GM19372 (cell line): Measurements from ENCODE around the gene OPALIN.
A peak's percentile ranks its signal among the peaks of the same experiment; 100 is the strongest.

Experiments
- ATAC-seq: cut with Tn5 transposase; IDR thresholded peaks from one replicate; pipeline ENCODE4 v1.9.1; 2021; ENCODE audit warnings: mild to moderate bottlenecking, low read depth, moderate library complexity; ENCODE audit not compliant: unreplicated experiment

Gene OPALIN

DNA sequence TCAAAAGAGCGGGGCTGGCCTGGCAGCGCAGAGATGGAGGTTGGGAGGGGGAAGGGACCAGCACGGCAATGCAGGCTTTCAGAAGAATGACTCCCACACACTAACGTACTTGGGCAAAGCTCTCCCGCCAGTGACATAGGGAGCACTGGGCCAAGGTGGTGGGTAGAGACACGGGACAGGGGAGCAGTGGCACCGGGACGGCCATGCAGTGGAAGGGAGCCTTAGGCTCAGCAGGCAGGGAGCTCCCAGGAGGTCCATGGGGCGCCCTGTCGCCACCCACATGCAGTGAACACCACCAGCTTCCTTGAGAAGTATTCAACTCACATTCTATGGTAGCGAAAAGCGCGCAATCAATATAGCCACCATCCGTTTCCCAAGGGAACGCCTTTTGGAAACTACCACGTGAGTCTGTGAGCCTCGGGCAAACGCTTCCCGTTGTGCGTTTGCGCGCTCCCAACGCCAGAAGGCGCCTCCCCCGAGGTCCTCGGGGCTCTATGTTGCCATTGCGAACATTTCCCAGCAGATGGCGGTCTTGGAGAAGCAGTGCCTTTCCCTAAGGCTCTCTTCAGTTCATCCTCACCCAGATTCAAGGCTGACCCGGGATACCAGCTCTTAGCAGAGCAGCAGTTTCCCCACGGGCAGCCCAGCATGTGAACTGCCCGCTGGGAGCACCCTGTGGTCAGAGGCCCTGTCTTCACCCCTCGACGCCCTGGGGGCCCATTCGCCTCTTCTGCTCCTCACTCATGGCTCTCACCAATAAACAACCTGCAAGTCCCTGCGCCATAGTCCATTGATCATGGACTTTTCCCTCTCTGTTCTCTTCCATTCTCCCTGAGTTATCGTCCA, 16.4 kb upstream of the OPALIN start:
- peak; percentile 83 for ATAC-seq

DNA sequence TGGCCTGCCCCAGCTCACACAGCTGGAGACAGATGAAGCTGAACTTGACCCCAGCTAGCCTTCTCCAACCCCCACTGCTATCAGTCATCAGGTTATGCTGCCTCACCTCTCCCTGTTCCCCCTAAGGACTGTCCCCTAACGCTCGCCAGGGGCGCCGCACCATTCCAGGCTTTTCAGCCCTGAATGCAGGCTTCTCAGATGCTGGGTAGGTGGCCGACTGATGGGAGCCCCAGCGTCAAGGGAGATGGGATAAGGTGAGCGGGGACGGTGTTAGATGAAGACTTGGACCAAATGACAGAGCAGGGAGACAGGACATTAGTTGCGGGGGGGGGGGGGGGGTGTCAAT, 15.8 kb upstream of the OPALIN start:
- ATAC-seq = no peak

DNA sequence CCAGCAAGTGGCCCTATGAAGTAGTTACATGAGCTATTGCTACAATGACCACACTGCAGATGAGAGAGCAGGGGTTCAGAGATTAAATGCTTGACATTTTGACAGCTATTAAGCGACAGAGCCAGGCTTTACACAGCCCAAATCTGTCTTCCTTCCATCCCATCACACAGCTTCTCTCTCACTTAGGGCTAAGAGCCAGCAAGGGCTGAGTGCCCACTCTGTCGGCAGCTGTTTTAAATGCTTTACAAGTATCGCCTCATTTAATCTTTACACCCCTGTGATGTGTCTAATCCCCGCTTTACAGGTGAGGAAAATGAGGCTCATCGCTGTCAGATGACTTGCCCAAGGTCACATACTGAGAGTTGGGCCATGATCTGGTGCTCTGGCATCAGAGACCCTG, 15.2 kb upstream of the OPALIN start:
- ATAC-seq = no peak

DNA sequence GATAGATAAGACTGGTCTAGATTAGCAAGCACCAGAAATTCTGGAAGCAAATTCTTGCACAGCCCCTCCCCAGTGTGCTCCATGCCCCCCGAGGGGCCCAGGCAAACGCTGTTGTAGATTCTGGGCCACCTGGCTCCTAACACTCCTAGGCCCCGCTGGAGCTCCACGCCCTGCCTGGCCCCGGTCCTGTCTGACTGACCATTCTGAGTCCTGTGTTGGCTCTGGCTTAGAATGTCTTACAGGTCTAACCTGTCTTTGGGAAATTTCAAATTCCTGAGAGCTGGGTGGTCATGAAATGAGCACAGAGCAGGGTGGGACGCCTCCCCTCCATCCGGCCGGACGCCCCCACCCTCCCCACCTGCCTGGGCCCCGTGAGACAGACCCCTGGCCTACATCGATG, 12.6 kb upstream of the OPALIN start:
- ATAC-seq = no peak

DNA sequence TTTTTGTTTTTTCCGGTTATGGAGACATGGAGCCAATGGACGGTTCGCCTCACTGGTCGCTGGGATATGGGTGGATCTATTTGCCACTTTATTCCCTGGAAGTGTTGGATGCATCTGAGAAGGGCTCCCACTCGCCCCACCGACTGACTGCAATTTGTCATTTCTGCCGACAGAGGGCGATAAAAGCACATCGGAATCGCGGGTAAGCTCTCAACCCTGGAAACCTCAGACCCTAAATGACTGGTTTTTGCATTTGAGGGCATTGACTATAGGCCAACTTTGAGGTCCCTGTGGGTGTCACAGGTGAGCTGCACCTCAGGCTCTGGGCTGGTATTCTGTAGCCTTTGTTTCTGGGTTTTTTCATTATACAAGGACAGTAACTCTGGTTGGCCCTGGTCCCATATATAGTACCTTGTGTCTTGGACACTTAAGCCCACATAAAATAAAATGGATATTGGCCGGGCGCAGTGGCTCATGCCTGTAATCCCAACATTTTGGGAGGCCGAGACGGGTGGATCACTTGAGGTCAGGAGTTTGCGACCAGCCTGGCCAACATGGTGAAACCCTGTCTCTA, 11.9 kb upstream of the OPALIN start:
- ATAC-seq = no peak

DNA sequence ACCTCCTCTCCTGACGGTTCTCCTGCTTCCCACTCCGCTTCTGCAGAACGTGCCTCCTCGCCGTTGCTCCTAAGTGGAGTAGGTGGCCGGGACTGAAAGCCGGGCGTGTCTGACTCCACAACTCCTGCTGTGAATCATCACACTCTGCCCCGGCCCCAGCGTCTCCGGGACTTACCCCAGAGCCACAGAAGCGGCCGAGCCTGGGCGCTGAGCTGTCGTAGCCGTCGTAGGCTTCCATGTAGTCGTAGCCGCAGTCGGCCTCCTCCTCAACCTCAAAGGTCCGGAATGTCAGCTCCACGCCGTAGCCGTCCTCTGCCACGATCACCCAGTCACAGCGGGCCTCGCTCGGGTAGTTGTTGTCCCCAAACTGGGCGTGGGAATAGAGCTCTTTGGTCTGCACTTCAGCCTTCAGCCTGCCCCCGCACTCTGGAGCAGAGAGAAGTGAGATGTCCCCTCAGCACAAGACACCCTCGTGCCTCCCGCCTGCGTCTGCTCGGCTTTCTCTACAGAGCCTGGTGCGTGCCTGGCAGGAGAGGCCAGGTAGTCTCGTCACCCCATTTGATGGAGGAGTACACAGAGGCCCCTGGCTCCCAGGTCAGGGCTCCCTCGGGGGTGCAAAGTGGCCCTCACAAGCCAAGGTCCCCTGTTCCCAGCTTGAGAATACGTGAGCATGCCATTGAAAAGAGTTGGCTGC, 11.2 kb upstream of the OPALIN start:
- no peak for ATAC-seq

DNA sequence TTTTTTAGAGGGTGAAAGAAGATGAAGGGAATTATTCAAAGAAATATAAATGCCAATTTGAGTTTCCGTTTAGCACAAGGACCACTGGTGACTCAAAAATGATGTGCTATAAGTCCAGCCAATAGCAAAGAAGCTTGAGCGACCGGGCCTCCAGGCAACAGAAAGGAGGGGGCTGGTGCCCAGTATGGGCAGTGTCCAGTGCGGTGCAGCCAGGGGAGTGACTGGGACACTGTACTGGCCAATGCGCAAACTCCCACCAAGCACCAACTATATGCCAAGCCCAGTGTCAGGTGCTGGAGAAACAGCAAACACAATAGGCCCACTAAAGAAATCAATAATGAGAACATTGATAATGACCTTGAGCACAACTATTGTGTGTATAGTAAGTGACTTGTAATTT, 10.2 kb upstream of the OPALIN start:
- no peak for ATAC-seq

DNA sequence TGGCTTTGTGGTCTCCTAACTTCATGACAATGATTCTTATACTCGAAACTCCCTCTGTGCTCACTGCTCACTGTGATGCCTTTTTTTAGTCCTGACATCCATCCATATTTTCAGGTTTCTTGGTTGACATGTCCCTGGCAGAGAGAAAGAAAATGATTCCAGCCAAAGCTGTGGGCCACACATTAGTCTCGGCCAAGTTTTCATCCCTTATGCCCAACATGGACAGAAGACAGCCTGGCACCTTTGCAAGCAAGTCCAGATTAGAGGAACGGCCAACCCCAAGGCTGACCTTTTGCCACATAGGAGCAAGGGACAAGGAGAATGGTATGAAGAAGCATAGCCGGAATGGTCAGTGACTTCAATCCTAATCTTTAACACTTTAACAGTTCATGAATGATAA, 8.7 kb upstream of the OPALIN start:
- no peak for ATAC-seq

DNA sequence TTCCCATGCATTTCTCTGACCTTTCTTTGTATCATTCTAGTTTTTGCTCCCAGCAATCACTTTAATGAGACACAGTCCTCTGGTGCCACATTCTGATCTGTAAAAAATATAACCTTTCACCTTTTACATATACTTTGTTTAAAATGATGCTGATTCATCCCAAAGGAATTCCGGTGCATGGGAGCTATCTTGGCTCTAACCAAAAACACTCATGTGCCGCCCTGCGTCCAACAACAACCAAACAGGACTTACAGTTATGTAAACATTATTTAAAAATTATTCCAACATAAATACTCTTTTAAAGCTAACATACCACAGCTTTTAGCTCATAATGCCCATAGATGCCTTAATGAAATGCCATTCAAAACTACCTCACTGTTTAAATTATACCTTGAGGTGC, 7.7 kb upstream of the OPALIN start:
- ATAC-seq = no peak

DNA sequence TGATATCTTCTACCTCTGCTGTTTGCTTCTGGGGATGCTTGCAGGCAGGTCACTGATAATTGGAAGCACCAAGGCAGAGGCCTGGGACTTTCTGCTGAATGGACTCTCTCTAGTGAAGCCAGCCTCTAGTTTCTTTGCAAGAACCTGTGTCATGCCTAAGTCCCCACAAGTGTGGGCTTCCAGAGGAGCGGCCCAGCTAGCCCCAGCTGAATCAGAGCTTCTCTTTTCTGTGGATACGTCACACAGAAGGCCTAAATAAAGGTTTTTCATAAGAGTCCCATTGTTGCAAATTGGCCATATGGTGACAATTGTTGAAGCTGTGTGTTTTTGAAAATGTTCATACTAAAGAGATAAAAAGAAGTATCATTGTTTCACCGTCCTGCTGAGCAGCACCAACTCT, 6.8 kb upstream of the OPALIN start:
- ATAC-seq = no peak

DNA sequence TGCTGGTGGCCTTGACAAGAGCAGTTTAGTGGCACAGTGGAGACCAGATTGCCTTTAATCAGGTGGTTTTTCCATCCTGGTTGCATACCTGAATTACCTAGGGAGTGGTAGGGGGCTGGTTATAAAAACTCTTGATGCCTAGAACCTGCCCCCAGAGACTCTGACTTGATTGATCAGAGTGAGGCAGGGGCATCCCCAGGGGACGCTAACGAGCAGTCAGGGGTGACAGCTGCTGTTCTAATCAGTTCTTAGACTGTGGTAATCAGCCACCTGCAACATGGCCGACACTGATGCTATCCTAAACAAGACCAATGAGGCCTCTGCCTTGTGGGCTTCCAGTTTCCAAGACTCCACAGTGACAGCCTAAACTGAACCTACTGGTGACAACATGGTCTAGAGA, 2.0 kb upstream of the OPALIN start:
- no peak for ATAC-seq

DNA sequence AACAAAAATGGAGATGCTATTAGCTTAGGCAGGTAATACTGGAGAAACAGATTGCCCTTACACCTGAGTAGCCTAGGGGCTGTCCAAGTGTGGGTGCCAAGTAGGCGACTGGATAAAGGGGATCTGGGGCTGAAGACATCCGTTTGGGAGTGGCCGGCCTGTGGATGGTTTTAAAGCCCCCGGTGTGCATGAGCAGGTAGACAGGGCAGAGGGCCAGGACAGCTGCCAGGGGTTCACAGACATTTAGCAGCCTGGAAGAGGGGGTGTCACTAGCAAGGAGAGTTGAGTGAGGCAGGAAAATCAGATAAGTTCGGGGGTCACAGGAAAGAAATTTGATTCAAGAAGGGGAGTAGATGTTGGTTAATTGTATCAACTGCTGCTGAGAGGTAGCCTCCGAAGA, 1.5 kb upstream of the OPALIN start:
- no peak for ATAC-seq

DNA sequence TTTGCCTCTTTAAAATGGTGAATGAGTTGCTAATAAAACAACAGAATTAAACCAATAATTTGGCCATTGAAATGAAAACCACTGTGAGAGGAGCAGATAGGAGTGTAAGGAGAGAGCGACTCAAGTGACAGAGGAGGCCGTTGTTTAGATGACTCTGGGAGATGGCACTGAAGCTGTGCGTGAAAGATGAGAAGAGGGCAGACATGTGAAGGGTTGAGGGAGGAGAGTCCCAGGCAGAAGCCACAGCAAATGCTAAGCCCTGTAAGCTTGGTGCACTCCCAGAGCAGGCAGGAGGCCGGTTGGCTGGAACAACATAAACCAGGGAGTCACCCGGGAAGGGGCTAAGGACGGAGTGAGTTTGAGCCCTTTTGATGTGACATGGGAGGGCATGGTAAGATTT, 814 bp upstream of the OPALIN start:
- no peak for ATAC-seq

DNA sequence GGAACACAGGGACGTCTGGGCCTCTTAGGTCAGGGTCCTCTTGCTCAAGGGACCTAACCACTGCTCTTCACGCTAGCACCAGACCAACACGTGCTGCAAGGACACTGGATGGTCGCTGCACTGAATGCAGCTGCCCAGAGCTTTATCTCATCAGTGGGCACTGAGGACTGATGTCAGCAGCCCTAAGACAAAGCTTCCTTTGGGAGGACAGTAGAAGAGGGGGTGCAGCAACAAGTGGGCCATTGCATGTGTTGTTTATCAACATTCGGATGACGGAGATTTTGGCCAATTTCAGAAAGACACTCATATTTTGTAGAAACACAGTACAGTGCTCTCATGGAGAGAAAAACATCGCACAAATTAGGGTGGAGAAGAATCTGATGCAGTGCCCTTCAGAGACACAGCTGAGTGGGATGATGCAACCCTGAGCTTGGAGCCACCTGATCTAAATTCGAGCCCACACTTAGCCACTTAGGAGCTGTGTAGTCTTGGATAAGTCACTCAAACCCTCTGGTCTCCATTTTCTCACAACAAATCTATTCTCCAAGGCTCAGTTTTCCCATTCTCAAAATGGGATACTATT, 1.7 kb downstream of the OPALIN start:
- ATAC-seq = no peak

DNA sequence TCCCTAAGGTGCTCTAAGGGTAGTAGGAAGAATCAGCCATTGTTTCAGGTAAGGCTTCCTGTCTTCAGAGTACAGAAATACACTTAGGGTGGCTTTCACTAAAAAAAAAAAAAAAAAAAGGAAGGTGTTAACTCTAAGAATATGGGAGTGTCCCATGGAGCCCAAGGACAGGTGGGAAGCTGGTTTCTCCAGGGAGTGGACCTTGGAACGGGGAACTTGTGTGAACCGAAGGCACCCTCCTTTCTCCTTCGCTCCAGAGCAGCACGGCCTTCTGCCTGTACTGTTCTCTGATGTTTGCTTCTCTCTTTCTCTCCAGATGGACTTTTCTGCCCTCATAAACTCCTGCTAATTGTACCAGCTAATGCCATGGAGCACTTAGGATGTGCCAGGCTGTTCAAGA, 6.2 kb downstream of the OPALIN start:
- no peak for ATAC-seq

DNA sequence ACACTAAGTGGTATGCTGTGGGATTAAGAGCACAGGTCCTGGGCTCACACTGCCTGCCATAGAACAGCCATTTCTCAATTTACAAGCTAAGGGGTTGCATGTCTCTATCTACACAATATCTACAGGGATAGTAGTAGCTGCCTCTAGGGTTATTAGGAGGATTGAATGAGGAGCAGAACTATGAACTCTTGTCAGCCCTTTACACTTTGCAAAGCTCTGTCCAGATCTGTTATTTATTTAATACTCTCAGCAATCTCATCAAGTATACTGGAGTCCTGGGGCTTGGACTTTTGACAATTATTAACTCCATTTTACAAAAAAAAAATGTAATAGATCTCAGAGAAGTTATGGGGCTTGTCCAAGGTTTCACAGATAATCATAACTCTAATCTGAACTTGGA, 6.8 kb downstream of the OPALIN start:
- no peak for ATAC-seq

DNA sequence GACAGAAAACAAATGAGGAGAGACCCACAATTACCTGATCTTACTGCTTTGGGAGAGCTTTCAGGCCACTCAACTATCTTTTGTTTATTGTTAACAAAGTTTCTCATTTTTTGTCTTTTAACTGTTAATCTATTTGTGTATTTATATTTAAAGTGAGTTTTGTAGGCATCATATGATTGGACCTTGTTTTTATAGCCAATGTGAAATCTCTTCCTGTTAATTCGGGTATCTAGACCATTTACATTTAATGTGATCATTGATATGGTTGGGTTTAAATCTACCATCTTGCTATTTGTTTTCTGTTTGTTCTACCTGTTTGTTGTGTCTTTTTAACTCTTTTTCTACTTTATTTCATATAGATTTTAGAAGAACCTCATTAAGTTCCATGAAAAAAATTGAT, 12.5 kb downstream of the OPALIN start:
- no peak for ATAC-seq

DNA sequence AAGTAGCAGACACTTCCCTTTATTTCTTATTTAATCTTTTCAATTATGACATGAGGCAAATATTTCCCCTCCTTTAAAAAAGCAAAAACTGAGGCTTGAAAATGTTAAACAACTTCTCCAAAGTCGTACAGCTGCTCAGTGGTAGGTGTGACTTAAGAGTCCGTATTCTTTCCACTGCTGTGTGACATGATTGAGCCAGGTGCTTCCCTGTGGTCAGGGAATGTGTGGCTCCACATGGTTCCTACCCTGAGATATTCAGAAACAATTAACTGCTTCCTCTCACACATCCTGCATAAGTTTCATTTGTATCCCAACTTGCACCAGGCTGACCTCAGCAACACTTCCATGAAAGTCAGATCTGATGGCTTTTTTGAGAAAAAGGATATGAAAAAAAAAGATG, 13.6 kb downstream of the OPALIN start:
- no peak for ATAC-seq

DNA sequence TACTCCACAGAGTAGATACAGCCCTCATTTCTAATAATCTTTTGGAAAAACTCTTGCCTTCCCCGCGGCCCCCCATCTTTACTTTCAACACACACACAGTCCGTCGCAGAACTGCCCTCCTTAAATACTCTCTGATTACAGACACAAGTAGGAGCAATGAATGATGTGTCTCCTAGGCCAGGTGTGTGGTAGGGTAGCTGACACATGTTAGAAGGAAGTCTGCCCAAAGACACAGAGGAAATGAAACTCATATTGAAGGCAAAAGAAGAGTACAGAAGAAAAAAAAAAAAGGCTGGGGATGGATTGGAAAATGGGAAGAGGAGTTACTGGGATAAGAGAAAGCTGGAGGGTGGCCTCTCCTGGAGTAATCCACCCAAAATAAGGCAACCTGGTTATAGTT, 14.6 kb downstream of the OPALIN start:
- no peak for ATAC-seq

DNA sequence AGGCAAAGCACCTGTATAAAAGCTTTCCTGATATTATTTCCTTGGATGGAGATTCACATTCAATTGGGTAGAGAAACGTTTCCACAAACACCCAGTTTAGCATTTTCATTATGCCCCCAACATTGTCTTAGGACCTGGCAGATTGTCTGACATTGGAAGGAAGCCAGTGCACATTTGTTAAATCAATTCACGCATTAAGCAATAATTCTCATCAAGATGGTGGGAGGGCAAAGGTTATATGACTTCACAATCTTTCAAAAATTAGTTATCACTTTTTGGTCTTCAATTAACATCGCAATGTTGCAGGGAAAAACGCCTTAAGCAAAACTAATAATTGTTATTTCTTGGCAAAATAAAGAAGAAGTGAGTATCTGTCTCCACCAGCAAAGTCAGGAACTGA, 16.4 kb downstream of the OPALIN start:
- ATAC-seq = no peak
